Suprapubic skin (tissue), 4 donors: ENCODE results near the gene MBP. TPM values are rescaled to one million over a fixed set of nuclear protein-coding genes. Genes with fewer than 3 reads are reported as not detected.

Experiments
- DNase-seq, 2 donors: peaks; one replicate each; pipeline ENCODE4 v3.0.0-alpha.2; 2019; ENCODE audit warnings: low spot score in 2 of 2
- H3K27ac ChIP-seq: fragments of 200-600 bp; sonication (generic); one replicate; pipeline ENCODE4 v1.5.1; 2019
- H3K27me3 ChIP-seq: fragments of 200-600 bp; sonication (generic); one replicate; pipeline ENCODE4 v1.5.1; 2019
- H3K36me3 ChIP-seq: fragments of 200-600 bp; sonication (generic); one replicate; pipeline ENCODE4 v1.5.1; 2019
- H3K4me1 ChIP-seq: fragments of 200-600 bp; sonication (generic); one replicate; pipeline ENCODE4 v1.5.1; 2019
- H3K4me3 ChIP-seq: fragments of 200-600 bp; sonication (generic); one replicate; pipeline ENCODE4 v1.5.1; 2019; ENCODE audit warnings: mild to moderate bottlenecking
- H3K9me3 ChIP-seq: fragments of 200-600 bp; sonication (generic); one replicate; pipeline ENCODE4 v1.5.1; 2019
- EP300 ChIP-seq: sonication (generic); formaldehyde crosslinking; IDR thresholded peaks from one replicate; pipeline ENCODE4 v1.6.1; 2017; ENCODE audit warnings: antibody characterized with exemption
- POLR2A ChIP-seq, 2 donors: fragments of 450-650 bp; IDR thresholded peaks; one replicate each; pipeline ENCODE4 v1.6.1; 2017; ENCODE audit warnings: antibody characterized with exemption in 2 of 2, mild to moderate bottlenecking in 2 of 2, moderate library complexity in 2 of 2
- POLR2AphosphoS5 ChIP-seq, 3 donors: sonication (generic); formaldehyde crosslinking; IDR thresholded peaks; one replicate each; pipeline ENCODE4 v1.6.1; 2017; ENCODE audit warnings: antibody characterized with exemption in 3 of 3
- WGBS: methylation state at CpG from one replicate; pipeline ENCODE4 v1.1.5; 2018; 5-methylcytosine and 5-hydroxymethylcytosine counted together
- total RNA-seq, 4 donors: library from RNA; depleted of rRNA; stranded (reverse); fragments of >200 nt; gene quantifications; one replicate each; pipeline ENCODE4 v1.1.0, GENCODE V29; 2016
- TF ChIP-seq, protein P1 (sequence below), 2 donors: fragments of 200-600 bp in 1 of 2; fragments of 450-650 bp in 1 of 2; sonication (generic) in 1 of 2; IDR thresholded peaks; one replicate each; pipeline ENCODE4 v1.5.1; 2016 to 2019; ENCODE audit warnings: antibody characterized with exemption in 2 of 2, mild to moderate bottlenecking in 1 of 2, moderate library complexity in 1 of 2

Gene MBP
- total RNA-seq, 4 donors from 2014 or later: 37.0 to 100 (median 69.3) TPM

DNA sequence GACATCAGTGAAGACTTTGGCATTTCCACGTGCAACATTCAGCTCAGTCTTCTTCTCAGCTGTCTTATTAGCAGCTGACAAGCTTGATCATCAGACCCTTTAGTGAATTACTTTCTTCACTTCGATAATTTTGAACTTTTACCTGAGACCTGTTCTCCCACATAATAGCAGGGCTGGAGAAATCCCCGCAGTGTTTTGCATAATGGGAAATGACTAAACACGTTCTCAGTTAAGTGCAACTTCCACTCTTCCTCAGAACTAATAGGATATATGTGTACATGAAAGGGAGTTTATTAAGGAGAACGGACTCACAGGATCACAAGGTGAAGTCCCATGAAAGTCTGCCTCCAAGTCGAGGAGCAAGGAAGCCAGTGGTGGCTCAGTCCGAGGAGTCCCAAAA lies 28.8 kb upstream of the MBP start:
- H3K36me3 ChIP-seq: no peaks in the 10 kb centered on the region
- no peak for DNase-seq
- H3K27ac ChIP-seq: no peak overlapping the region
- no peaks in the 10 kb centered on the region for H3K9me3 ChIP-seq
- H3K4me3 ChIP-seq: no peak overlapping the region
- 60% methylated on average over 7 of the region's 7 CpGs for WGBS
- TF ChIP-seq, protein P1, sequence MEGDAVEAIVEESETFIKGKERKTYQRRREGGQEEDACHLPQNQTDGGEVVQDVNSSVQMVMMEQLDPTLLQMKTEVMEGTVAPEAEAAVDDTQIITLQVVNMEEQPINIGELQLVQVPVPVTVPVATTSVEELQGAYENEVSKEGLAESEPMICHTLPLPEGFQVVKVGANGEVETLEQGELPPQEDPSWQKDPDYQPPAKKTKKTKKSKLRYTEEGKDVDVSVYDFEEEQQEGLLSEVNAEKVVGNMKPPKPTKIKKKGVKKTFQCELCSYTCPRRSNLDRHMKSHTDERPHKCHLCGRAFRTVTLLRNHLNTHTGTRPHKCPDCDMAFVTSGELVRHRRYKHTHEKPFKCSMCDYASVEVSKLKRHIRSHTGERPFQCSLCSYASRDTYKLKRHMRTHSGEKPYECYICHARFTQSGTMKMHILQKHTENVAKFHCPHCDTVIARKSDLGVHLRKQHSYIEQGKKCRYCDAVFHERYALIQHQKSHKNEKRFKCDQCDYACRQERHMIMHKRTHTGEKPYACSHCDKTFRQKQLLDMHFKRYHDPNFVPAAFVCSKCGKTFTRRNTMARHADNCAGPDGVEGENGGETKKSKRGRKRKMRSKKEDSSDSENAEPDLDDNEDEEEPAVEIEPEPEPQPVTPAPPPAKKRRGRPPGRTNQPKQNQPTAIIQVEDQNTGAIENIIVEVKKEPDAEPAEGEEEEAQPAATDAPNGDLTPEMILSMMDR (IDR thresholded peaks at IDR 0.05): no peak
- TF ChIP-seq POLR2AphosphoS5 (IDR thresholded peaks at IDR 0.05) (no peak), EP300 (no peak), POLR2A (IDR thresholded peaks at IDR 0.05) (no peak)
- peaks cover 6% of the 10 kb centered on the region for H3K27me3 ChIP-seq
- peaks cover 12% of the 10 kb centered on the region for H3K4me1 ChIP-seq

- 64% methylated on average over 11 of the region's 11 CpGs for WGBS
- Histone ChIP-seq H3K4me3 (no peak overlapping the region), H3K27ac (no peak overlapping the region), H3K36me3 (no peaks in the 10 kb centered on the region), H3K27me3 (peaks cover 6% of the 10 kb centered on the region), H3K9me3 (no peaks in the 10 kb centered on the region), H3K4me1 (peaks cover 5% of the 10 kb centered on the region)
- DNase-seq: no peak
- TF ChIP-seq EP300 (no peak), POLR2A (IDR thresholded peaks at IDR 0.05) (no peak), POLR2AphosphoS5 (IDR thresholded peaks at IDR 0.05) (no peak)
- TF ChIP-seq, protein P1 (IDR thresholded peaks at IDR 0.05): no peak
Observed at GRCh38 chr18:77160515-77160914, 27.9 kb upstream of the MBP start.

GRCh38 chr18:77157312-77157711 lies 24.7 kb upstream of the MBP start:
- Histone ChIP-seq H3K36me3 (no peaks in the 10 kb centered on the region), H3K4me3 (no peak overlapping the region), H3K9me3 (no peaks in the 10 kb centered on the region), H3K27ac (no peak overlapping the region), H3K27me3 (no peaks in the 10 kb centered on the region), H3K4me1 (no peaks in the 10 kb centered on the region)
- WGBS: 83% methylated on average over 4 of the region's 4 CpGs
- DNase-seq: no peak
- TF ChIP-seq EP300: no peak
- TF ChIP-seq, protein P1 (IDR thresholded peaks at IDR 0.05): no peak
- TF ChIP-seq POLR2A (IDR thresholded peaks at IDR 0.05): no peak
- no peak for TF ChIP-seq POLR2AphosphoS5 (IDR thresholded peaks at IDR 0.05)

DNA sequence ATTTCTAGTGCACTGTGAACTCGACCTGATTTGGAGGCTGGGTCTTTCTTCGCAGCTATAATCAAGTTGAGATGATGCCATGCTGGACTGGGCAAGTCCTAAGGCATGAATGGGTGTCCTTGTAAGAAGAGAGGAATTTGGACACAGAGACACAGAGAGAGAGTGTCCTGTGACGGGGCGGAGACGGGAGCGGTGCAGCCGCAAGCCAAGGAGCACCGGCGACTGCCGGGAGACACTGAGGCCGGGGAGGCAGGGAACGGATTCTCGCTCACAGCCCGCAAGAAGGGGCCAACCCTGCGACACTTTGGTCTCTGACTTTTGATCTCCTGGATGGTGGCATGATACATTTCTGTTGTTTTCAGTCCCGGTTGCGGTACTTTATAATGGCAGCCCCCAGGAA lies 22.4 kb upstream of the MBP start:
- Histone ChIP-seq H3K4me3 (no peak overlapping the region), H3K27ac (no peak overlapping the region), H3K9me3 (no peaks in the 10 kb centered on the region), H3K36me3 (no peaks in the 10 kb centered on the region), H3K4me1 (no peaks in the 10 kb centered on the region), H3K27me3 (no peaks in the 10 kb centered on the region)
- no peak for DNase-seq
- whole genome bisulfite sequencing: 89% methylated on average over 17 of the region's 17 CpGs
- TF ChIP-seq EP300 (no peak), POLR2A (IDR thresholded peaks at IDR 0.05) (no peak), POLR2AphosphoS5 (IDR thresholded peaks at IDR 0.05) (no peak)
- TF ChIP-seq, protein P1 (IDR thresholded peaks at IDR 0.05): no peak

GRCh38 chr18:77153404-77153803 lies 20.8 kb upstream of the MBP start:
- Histone ChIP-seq H3K36me3 (no peaks in the 10 kb centered on the region), H3K27me3 (no peaks in the 10 kb centered on the region)
- 81% methylated on average over 6 of the region's 6 CpGs for WGBS

More at GRCh38 chr18:77153404-77153803, 20.8 kb upstream of the MBP start:
- H3K27ac ChIP-seq: no peak overlapping the region
- H3K4me3 ChIP-seq: no peak overlapping the region
- H3K4me1 ChIP-seq: no peaks in the 10 kb centered on the region
- TF ChIP-seq POLR2AphosphoS5 (IDR thresholded peaks at IDR 0.05): no peak
- TF ChIP-seq, protein P1 (IDR thresholded peaks at IDR 0.05): no peak
- DNase-seq: no peak
- no peaks in the 10 kb centered on the region for H3K9me3 ChIP-seq
